Subcutaneous abdominal adipose tissue (tissue), 5 donors: ENCODE measurements around the gene CYP8B1.

Source experiments
- H3K27ac ChIP-seq: one replicate; pipeline ENCODE4 v1.7.0; 2013; ENCODE audit warnings: low read depth, mild to moderate bottlenecking, inconsistent platforms, low read length, moderate library complexity
- H3K27me3 ChIP-seq, 5 donors: one replicate each; pipeline ENCODE4 v1.7.0; 2013; ENCODE audit warnings: low read length in 5 of 5, inconsistent platforms in 1 of 5; ENCODE audit not compliant: control insufficient read depth in 5 of 5, insufficient read depth in 4 of 5
- H3K36me3 ChIP-seq, 5 donors: one replicate each; pipeline ENCODE4 v1.7.0; 2013; ENCODE audit warnings: low read length in 5 of 5; ENCODE audit not compliant: control insufficient read depth in 5 of 5, insufficient read depth in 5 of 5
- H3K4me1 ChIP-seq, 5 donors: one replicate each; pipeline ENCODE4 v1.7.0; 2013; ENCODE audit warnings: low read length in 5 of 5, mild to moderate bottlenecking in 3 of 5, moderate library complexity in 1 of 5; ENCODE audit not compliant: control insufficient read depth in 5 of 5, insufficient read depth in 5 of 5
- H3K4me3 ChIP-seq, 5 donors: one replicate each; pipeline ENCODE4 v1.7.0; 2013; ENCODE audit warnings: low read length in 5 of 5, low read depth in 1 of 5
- H3K9ac ChIP-seq, 5 donors: one replicate each; pipeline ENCODE4 v1.7.0; 2013; ENCODE audit warnings: low read length in 5 of 5, mild to moderate bottlenecking in 4 of 5, moderate library complexity in 3 of 5
- H3K9me3 ChIP-seq, 5 donors: one replicate each; pipeline ENCODE4 v1.7.0; 2013; ENCODE audit warnings: low read length in 5 of 5; ENCODE audit not compliant: control insufficient read depth in 5 of 5
- donor health status: healthy.
- donor health status: healthy.
- donor health status: healthy.
- donor health status: healthy.
- donor health status: healthy.

CYP8B1 gene

GRCh38 chr3:42829083-42829627 is 46.5 kb downstream of the CYP8B1 start:
- Histone ChIP-seq H3K4me3 (no peak overlapping the region), H3K27me3 (no peaks in the 10 kb centered on the region), H3K4me1 (peaks cover 0 to 31% (median 17%) of the 10 kb centered on the region in 5 donors), H3K9me3 (peaks cover 0 to 3% (median 0%) of the 10 kb centered on the region in 5 donors), H3K9ac (no peak overlapping the region), H3K27ac (no peak overlapping the region), H3K36me3 (no peaks in the 10 kb centered on the region)

GRCh38 chr3:42827654-42828053 is 48.0 kb downstream of the CYP8B1 start:
- Histone ChIP-seq H3K4me1 (peaks cover 0 to 31% (median 17%) of the 10 kb centered on the region in 5 donors), H3K27ac (peak overlapping the region; percentile 11), H3K4me3 (no peak overlapping the region), H3K36me3 (no peaks in the 10 kb centered on the region), H3K27me3 (no peaks in the 10 kb centered on the region), H3K9me3 (peaks cover 0 to 3% (median 0%) of the 10 kb centered on the region in 5 donors), H3K9ac (no peak overlapping the region)

DNA sequence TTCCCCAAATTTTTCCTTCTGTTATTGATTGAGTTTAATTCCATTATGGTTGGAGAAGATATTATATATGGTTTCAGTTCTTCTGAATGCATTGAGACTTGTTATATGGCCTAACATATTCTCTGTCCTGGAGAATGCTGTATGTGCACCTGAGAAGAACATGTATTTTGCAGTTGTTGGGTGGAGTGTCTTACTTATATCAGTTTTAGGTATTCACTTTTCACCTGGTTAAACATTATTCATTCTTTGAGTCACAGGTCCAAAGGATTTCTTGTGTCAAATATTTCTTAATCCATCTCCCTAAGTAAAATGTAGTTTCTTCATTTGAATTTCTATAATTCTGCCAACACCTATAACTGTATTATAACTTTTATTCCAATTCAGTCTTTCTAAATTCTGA is 48.7 kb downstream of the CYP8B1 start:
- H3K9ac ChIP-seq, result no peak overlapping the region
- H3K4me1 ChIP-seq, result peaks cover 0 to 25% (median 15%) of the 10 kb centered on the region in 5 donors
- no peak overlapping the region for H3K4me3 ChIP-seq
- H3K27me3 ChIP-seq, result no peaks in the 10 kb centered on the region
- no peaks in the 10 kb centered on the region for H3K36me3 ChIP-seq
- H3K27ac ChIP-seq, result peak overlapping the region; percentile 11
- H3K9me3 ChIP-seq, result peaks cover 0 to 3% (median 0%) of the 10 kb centered on the region in 5 donors

GRCh38 chr3:42826141-42826540 is 49.5 kb downstream of the CYP8B1 start:
- no peak overlapping the region for H3K4me3 ChIP-seq
- H3K36me3 ChIP-seq, result no peaks in the 10 kb centered on the region
- H3K27me3 ChIP-seq, result no peaks in the 10 kb centered on the region
- H3K9me3 ChIP-seq, result peaks cover 0 to 3% (median 0%) of the 10 kb centered on the region in 5 donors
- H3K27ac ChIP-seq, result no peak overlapping the region
- H3K9ac ChIP-seq, result no peak overlapping the region
- H3K4me1 ChIP-seq, result peaks cover 0 to 16% (median 6%) of the 10 kb centered on the region in 5 donors

- H3K4me1 ChIP-seq, result peaks cover 0 to 5% (median 0%) of the 10 kb centered on the region in 5 donors
- no peaks in the 10 kb centered on the region for H3K27me3 ChIP-seq
- no peak overlapping the region for H3K27ac ChIP-seq
These were observed 52.3 kb downstream of the CYP8B1 start for GRCh38 chr3:42823351-42823750.

GRCh38 chr3:42822828-42823227 is 52.9 kb downstream of the CYP8B1 start:
- H3K4me1 ChIP-seq, result peaks cover 0 to 5% (median 0%) of the 10 kb centered on the region in 5 donors
- H3K27ac ChIP-seq, result no peak overlapping the region
- H3K9me3 ChIP-seq, result peaks cover 0 to 3% (median 0%) of the 10 kb centered on the region in 5 donors
- H3K4me3 ChIP-seq, result no peak overlapping the region
- no peak overlapping the region for H3K9ac ChIP-seq
- H3K27me3 ChIP-seq, result no peaks in the 10 kb centered on the region
- no peaks in the 10 kb centered on the region for H3K36me3 ChIP-seq

More at GRCh38 chr3:42823351-42823750, 52.3 kb downstream of the CYP8B1 start:
- no peak overlapping the region for H3K9ac ChIP-seq
- H3K36me3 ChIP-seq, result no peaks in the 10 kb centered on the region
- peaks cover 0 to 3% (median 0%) of the 10 kb centered on the region in 5 donors for H3K9me3 ChIP-seq
- H3K4me3 ChIP-seq, result no peak overlapping the region
